GM23338 (cell line): ENCODE results near the gene MYMX.

Experiments
- CTCF ChIP-seq, 2 experiments: fragments of 200-600 bp in 1 of 2; sonication (generic) in 1 of 2; conservative IDR thresholded peaks; 2 replicates each; pipeline versions ENCODE4 v1.5.1 to v1.6.1; 2016 to 2017; ENCODE audit warnings: antibody characterized with exemption in 2 of 2, low read depth in 2 of 2, mild to moderate bottlenecking in 2 of 2, moderate library complexity in 1 of 2
- ETS1 ChIP-seq: IDR thresholded peaks from 2 replicates; pipeline ENCODE4 v1.6.1; 2016; ENCODE audit warnings: antibody characterized with exemption
- EZH2 ChIP-seq: fragments of 200-600 bp; sonication (generic); IDR thresholded peaks from one replicate; pipeline ENCODE4 v1.8.0; 2017; ENCODE audit warnings: antibody characterized with exemption, mild to moderate bottlenecking, low read depth; ENCODE audit not compliant: unreplicated experiment
- EZH2phosphoT487 ChIP-seq: fragments of 200-600 bp; sonication (generic); IDR thresholded peaks from one replicate; pipeline ENCODE4 v1.8.1; 2018; ENCODE audit warnings: antibody characterized with exemption; ENCODE audit not compliant: unreplicated experiment
- JUNB ChIP-seq: IDR thresholded peaks from one replicate; pipeline ENCODE4 v1.6.1; 2016; ENCODE audit warnings: antibody characterized with exemption; ENCODE audit not compliant: unreplicated experiment
- POLR2AphosphoS5 ChIP-seq: IDR thresholded peaks from 2 replicates; pipeline ENCODE4 v1.6.1; 2016; ENCODE audit warnings: antibody characterized with exemption, low read depth
- REST ChIP-seq: IDR thresholded peaks from one replicate; pipeline ENCODE4 v1.6.1; 2018; ENCODE audit warnings: antibody characterized with exemption; ENCODE audit not compliant: unreplicated experiment

GRCh38 chr6:44221291-44221960 is 4.7 kb downstream of the MYMX start:
- TF ChIP-seq CTCF (conservative IDR thresholded peaks at IDR 0.05; ENCODE audit: low read depth in 2 of 2) (peak; percentile 62 to 77), REST (no peak), POLR2AphosphoS5 (no peak), EZH2 (no peak), ETS1 (no peak), EZH2phosphoT487 (no peak), JUNB (no peak)
